GM21390 (cell line): Measurements from ENCODE around the gene PTPRC.
A peak's percentile ranks its signal among the peaks of the same experiment; 100 is the strongest.

Experiments used
- ATAC-seq: cut with Tn5 transposase; IDR thresholded peaks from one replicate; pipeline ENCODE4 v1.9.1; 2021; ENCODE audit not compliant: unreplicated experiment

The PTPRC gene

DNA sequence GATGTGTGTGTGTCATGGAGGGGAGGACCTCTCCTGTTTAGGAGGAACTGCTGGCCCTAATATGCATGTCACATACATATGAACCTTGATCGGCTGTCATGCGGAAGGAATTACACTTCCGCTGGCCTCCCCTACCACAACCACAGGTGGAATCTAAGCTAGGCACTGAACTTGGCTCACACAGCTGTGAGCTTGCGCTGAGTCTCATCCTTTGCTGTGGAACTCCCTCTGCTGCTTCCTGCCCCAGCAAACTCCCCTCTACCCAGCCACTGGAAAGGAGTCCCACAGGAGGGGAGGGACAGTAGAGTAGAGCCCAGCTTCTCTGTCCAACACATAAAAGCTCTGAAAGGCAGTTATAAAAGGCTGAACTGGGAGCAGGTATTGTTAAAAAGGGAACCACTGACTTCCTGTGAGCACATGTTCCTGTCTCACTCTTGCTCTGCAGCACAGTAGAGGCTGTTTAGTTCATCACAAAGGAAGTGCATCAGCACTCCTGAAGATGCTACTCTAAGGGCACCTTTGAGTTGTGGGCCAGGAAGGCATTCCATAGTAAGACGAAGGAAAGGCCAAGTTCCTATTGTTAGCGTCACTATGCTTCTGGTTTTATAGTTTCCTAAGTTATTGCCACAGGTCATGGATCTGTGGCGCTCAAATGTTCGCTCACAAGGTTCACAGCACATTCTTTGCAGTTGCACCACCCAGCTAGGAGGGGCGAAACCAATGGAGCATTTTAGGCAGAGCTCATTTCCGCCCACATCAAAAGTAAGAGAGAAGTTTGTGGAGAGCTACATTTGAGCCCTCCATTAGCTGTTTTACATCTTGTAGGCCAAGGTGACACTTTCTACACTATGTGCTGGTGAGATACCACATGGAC lies 17.7 kb upstream of the PTPRC start:
- peak; percentile 74 for ATAC-seq

DNA sequence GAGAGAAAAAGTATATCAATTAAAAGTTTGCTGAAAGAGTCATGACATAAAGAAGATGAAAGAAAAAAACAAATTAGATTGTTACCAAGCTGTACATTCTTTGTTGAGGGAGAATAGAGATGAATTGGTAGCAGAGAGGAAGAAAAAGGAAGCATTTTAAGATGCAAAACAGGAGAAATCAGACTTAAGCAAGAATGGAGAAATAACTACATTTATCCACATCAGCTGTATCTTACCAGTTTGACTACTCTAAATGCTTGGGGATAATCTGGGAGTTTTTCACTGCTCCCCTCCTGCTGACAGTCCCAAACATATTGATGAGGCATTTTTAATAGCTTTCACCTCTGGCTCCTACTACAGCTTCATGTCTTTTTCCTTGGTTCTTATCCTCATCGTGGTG lies 16.8 kb upstream of the PTPRC start:
- ATAC-seq, result no peak

DNA sequence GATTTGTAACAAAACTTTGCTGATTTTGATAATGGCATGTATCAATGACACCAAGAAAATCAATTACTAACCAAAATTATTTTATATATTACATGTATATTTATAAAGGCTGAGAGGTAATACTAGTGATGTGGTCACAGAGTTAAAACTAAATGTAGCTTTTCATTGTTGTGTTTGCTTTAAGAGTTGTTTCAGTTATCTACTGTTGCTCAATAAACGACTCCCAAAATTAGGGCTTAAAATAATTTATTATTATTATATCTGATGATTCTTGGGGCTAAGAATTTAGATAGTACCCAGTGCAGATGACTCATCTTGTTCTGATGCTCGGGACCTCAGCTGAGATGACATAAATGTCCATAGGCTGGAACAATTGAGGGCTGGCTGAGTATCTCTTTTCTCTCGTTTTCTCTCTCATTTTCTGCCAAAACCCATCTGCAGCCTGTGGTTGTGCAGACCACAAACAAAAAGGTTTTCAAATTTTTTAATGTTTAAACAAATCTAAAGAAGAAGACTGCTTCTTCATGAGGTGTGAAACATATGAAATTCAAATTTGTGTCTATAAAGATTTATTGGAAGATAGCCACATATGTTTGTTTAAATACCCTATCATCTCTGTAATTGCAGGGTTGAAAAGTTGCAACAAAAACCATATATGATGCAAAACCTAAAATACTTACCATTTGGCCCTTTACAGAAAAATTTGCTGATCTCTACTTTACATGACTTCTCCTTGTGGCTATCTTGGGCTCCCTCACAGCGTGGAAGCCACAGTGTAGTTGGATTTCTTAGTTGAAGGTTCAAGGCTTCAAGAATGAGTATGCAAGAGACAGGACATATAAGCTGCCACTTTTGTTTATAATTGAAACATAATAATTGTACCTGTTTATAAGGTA lies 14.8 kb upstream of the PTPRC start:
- ATAC-seq, result peak; percentile 21

DNA sequence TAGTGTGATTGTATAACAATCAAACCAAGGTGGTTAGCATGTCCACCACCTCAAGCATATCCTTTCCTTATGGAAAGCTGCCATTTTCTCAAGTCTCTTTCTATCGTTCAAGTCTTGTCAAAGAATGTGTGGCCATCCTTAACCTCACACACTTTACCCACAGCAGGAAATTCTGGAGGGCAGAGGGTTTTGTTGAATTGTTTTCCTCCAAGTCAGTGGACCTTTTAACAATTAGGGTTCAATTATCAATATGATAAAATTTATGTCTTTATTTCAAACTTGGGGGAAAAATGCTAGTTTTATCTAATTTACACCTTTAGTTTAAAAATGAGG lies 14.2 kb upstream of the PTPRC start:
- ATAC-seq, result no peak

DNA sequence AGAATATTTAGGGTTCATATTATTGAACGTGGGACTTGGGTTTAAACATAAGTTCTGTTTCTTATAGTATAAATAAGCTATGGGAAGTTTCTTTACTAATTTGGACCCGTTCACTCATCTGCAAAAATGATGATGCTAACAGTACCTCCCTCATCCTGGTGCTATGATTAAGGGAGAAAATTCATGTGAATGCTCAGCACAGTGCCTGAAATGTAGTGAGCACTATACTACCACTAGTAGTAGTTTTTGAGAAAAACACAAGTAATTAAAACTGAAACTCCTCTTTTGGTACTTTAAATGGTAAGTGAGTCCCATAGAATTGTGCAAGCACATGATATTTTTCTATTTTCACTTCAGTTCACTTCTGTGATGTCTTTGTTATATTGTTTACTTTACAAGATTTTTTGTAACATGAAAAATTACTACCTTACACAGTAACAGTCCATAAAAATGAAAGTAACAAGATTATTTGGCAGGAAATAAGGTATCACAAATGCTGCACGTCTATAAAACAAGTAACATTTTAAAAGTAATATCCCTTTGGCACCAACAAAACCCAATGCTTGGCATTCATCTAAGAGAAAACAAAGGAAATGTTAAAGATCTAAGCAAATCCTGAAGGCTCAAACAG lies 11.3 kb upstream of the PTPRC start:
- no peak for ATAC-seq

DNA sequence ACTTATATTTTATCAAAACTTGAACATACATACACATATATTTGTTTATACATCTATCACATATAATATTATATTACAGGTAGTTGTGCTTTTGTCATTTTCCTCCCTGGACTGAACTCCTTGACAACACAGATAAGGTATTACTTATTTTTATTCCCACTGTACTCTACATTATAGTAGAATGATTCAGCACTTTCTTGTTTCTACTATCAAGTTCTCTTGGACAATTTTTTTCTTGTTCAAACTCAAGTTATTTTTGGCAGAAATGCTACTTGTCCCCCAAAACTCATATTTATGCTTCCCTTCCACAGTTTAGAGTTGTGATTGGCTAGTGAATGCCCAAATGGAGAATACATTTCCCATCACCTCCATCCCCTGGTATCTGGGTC lies 10.8 kb upstream of the PTPRC start:
- no peak for ATAC-seq

DNA sequence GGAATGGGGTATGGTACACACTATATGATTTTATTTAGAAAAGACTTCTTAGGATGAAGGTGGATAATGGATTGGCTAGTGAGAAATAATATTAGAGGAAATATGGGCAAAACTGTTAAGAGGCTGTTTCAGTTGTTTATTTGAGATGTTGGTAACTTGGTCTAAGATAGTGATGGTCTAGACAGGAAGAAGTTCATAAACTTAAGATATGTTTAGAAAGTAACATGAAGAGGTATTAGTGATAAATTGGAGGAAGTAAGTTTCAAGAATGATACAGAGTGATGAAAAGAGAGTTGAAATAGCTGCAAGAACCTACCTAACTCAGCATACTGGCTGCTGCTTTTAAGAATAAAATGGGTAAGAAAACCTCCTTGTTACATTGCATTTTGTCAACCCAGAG lies 9.2 kb upstream of the PTPRC start:
- ATAC-seq, result no peak

DNA sequence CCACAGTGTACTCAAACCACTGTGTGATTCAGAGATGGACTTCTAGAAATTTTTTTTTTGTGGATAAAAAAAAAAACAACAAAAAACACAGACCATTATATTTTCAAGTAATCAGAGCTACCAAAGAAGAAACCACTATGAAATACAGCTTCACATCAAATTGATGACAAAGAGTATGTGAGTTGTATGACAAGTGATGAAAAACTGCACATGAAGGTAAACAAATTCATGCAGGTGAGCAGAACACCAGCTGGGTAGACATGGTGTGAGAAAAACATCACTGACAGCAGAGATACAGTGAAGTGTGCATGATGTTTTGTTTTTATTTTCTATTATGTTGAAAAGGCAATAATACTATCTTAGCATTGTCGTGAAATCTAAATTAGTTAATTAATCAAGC lies 8.0 kb upstream of the PTPRC start:
- ATAC-seq, result no peak

DNA sequence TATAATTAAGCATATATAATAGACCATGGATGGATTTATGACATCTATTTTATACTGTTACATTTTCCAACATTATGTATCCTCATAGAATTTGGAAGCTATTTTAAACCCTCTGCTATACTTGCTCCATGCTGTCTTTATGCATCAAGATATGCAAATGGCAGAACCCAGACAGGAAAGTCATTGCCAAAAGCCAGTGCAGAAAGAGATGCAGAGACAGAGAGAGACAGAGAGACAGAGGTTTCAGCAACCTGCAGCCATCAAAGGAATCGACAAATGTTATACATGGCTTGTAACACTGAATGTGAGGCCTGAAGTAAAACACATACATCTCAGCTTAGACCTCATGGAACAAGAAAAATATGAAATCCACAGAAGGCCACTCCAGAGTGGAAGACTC lies 7.5 kb upstream of the PTPRC start:
- ATAC-seq, result no peak

DNA sequence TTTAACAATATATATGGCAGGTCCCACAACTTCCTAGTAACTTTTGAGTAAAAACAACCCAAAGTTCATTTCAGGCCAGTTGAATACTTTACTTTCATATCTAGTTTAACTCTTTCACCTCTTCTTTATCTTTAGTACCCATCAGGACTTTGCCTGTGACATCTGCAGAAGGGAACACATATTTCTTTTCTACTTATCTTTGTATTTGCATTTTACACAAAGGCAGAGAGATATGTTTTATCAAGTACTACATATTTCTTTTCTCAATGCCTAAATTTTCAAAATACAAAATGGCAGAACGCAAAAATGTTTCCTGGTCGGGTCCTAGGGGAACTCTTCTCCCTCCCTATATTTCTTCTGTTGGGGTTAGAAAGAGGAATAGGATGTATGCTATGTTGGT lies 6.8 kb upstream of the PTPRC start:
- ATAC-seq, result no peak

DNA sequence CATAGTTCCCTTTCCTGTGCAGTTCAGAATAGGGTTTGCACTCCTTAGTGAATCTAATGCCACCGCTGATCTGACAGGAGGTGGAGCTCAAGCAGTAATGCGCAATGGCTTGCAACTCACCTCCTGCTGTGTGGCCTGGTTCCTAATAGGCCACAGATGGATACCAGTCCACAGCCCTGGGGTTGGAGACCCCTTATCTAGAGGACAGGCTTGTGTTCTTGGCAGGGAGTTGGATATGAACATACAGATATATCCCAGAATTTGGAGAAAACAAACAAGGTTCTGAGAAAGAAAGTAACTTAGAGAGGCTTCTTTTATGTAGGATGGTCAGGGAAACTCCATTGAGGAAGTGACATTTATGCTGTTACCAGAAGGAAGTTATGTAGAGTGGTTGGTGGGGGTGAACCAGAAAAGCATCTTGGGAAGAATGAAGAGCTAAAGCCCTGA lies 5.1 kb upstream of the PTPRC start:
- ATAC-seq, result no peak

DNA sequence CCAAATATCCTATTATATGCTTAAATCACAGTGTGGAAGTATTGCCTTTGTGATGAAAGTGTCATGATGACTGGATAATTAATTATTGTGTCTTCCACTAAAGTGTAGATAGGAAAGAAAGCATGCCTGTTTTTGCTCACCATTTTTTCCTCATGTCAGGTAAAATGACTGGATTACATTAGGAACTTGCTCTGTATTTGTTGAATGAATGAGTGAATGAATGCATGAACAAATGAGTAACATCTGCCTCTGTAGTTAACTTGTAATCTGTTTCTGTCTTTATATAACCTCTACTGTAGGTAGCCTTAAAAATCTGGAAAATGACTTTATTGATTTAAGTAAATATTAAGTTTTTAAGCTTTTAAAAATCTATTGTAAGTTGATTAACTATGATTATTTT lies 2.9 kb upstream of the PTPRC start:
- no peak for ATAC-seq

DNA sequence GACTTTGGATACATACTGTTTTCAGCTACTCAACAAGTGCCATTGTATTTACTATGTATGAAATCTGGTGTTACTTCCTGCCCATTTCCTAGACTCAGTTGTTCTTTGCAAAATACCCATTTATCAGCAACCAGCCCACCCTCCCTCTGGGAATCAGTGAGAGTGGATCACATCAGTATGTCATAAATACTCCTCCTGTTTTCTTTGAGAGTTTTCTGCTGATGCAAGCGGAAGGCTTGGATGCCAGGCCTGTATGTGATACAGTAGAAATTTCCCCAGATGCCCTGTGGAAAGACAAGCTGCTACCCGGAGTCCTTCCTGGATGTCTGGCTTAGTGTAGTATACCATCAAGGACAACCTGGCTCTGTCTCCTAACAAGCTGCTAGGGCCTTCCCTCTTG lies 2.4 kb upstream of the PTPRC start:
- ATAC-seq, result no peak

DNA sequence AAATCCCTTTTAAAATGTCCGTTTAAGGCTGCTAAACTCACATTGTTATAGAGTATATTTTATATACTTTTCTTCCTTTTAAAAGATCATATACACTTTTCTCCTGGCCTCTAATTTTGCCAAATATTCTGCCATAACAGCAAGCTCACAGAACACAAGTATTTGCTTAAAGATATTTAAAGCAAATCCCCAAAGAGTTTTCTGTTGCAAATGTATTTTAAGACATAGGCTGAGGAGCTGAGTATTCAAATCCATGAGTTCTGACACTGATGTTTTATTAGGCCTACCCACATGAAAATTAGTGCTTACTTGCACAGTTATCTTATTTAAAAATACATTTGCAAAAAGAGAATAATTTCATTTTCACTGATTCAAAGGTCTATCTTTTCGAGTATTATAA lies 1.7 kb upstream of the PTPRC start:
- no peak for ATAC-seq

DNA sequence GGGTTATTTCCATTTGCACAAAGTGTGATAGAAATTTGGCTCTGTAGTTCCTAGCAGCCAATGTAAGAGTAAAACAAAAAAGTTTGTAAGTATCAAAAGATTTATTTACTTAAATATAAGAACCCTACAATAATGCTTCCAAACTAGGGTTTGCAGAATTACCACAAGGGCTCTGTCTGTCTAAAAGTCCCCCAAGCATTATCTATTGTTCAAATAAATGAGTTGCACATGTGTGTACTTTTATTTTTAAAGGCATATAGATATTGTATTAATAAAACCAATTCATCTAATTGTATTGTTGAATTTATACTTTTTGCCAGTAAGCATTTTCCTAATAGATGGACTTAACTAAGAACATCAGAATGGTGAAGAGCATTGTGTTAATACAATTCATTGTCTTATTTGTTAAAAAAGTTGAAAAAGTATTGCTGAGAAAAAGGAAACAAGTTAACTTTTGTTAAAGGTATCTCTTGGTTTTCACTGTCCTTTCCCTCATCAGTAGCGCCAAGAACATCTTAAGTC lies 863 bp upstream of the PTPRC start:
- ATAC-seq, result no peak

DNA sequence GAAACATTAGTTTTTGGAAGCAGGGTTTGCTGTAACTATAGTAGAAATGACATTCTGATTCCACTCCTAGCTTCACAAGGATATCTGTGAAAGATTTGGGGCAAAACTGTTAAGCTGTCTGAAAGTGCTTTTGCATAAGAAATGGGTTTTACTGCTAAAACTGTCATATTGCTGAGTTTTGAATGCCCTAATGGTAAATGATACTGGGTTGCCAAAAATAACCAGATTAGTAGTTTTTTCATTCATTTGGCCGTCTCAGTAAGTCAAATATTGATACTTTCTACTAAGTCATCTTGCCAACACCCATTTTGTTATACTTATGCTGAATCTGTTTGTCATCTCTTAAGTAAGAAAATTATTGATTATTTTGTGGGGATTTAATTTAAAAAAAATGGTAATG lies 399 bp upstream of the PTPRC start:
- ATAC-seq, result peak; percentile 33

DNA sequence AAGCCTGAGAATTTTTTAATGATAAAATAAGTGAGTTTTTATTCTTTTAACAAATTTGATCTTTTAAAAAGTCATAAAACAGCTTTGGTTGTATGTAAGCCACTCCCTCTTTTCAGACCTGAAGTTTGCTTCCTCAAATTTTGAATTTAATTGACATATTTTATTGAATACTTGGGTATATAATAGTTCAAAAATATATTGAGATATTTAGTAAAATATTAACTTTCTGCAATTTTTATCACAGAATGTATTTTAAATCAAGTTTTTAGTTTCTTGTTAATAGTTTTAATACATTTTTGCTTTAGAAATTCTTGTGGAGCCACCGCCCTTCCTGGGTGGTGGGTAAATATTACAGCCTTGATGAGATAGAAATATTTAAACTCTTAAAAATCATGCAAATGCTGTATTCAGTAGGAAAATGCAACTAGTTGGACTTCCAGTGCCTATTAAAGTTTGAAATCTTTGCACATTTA lies 867 bp downstream of the PTPRC start:
- no peak for ATAC-seq

DNA sequence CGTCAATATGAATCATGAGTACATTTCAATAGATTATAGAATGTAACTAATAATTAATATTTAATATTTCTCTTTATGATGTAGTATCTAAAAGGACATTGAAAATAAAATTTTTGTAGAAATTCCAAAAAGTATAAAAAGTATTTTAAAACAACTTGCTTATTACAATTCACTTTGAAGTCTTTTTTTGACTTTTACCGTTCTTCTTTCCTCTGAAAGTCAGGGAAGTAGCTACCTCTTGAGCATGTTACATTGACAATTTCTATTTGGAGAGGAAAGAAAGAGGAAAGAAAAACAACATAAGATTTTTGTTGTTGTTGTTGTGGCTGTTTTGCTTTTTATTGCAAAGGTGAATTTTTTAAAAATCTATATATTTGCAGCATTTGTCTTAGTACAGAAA lies 1.3 kb downstream of the PTPRC start:
- no peak for ATAC-seq

DNA sequence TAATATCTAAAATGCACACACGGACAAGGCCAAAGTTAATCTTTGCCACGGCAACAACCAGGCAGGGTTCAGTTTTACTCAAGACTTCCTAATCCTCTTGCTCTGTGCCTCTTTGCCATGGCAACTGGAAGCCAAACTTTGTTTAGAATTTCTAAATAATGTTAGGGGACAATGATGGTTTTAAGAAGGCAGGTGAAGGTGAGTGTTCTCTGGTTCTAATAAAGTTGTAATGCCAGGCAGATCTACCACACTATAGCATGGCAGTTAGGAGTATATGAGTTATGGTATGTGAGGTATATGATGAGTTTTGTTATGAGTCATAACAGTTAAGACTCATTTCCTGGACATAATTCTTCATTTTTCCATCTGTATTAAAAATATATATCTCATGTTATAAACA lies 2.7 kb downstream of the PTPRC start:
- ATAC-seq, result peak; percentile 42

DNA sequence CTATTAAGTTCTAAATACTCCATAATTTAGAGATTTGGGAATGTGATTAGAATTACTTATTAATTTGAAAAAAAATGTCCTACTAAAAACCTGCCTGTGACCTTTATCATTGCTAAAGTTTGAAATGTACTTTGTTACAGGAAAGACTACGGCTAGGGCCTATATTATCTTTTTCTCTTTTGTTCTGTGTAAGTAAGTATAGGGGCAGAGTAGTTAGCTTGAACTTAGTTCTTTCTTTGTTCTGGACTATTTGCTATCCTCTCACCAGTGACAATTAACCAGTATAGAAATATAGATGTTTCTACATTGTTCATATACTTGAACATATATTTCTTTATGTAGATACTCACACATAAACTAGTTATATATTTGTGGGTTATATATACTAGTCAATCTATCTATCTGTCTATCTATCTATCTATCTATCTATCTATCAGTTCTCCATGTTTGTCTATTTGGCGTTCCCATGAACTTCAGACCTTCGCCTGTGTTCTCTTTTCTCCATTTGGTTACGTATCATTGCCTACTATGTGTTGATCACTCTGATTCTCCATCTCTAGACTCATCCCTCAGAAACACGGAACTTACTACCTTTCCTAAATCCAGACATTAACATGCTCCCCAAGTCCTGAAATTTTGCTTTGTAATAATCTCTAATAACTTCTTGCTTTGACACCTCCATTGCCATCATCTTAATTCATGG lies 3.3 kb downstream of the PTPRC start:
- no peak for ATAC-seq

DNA sequence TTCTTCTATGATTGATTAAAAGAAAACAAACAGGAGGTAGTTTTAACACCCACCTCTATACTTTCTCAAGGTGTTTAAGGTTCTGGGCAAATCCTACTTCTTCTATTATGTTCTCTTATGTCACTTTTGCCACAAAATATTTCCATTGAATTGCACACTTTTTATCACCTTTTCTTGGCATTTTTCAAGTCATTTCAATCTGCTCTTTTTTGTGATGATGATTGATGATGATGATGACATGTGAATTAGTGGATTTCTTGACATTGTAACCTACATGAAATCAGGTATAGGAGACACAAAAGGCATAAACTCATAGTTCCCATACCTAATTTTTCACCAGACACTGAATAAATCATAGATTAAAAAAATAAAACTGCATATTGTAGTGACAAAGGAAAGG lies 4.1 kb downstream of the PTPRC start:
- ATAC-seq, result no peak
